ENCODE data around the gene C6orf15.

The C6orf15 gene

DNA sequence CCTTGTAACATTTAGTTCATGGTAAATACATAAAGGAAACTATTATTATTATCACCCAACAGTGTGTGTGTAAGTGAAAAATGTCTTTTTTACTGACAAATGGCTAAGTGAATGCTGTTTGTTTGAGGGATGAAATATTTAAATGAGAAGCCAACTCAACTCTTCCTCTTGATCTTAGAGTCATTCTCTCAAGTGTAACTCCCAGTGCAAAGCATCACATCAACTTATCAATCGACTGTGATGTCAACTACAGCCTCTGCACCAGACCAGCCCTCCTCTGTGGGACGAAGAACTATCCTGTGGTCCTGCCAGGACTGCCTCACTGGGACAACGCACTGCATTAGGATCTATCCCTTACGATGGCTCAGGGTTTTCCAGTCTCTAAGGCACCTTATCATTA, 5.3 kb downstream of the C6orf15 start:
- no peak for DNase-seq (ENCODE audit: low read depth)

- no peak for DNase-seq (ENCODE audit: low read depth)
These were observed 9.2 kb downstream of the C6orf15 start for GRCh38 chr6:31103136-31103535.

- no peak for DNase-seq (ENCODE audit: low read depth)
These were observed 13.9 kb downstream of the C6orf15 start for GRCh38 chr6:31098449-31098938.

- no peak for DNase-seq (ENCODE audit: low read depth)
These were observed 15.7 kb downstream of the C6orf15 start for GRCh38 chr6:31096656-31097055.

DNA sequence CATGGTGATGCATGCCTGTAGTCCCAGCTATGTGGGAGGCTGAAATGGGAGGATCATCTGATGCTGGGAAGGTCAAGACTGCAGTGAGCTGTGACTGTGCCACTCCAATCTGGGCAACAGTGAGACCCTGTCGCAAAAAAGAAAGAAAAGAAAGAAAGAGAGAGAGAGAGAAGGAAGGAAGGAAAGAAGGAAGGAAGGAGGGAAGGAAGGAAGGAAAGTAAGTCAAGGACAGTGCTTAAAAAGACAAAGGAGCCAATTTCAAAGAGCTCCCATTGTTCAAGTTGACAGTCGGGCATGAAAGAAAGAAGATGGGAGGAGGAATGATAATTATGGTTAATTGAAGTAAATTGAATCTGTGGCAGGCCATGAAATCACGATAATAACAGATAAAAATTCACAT, 16.2 kb downstream of the C6orf15 start:
- no peak for DNase-seq (ENCODE audit: low read depth)

DNA sequence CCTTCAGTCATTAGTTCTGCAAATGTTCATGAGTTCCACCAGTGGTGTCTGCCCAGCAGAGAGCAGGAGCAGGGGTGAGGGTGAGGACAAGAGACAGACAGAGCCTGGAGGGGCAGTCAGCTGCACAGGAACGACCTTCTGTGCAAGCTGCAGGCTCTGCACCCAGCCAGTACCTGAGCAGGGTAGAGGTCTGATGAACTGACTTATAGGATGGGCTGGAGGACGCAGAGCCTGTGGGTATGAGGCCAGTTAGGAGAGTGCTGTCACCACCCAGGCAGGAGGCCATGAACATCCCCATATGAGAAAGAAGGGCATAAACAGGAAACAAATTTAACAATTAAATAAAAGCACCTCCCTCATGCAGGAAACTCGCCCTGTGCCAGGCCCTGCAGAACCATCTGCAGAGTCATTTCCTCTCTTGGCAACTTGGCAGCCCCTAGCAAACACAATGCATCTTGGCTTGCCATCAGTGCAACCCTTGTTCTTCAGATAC, 17.9 kb downstream of the C6orf15 start:
- DNase-seq (ENCODE audit: low read depth), result peak; percentile 8

GRCh38 chr6:31092769-31093505, 19.4 kb downstream of the C6orf15 start:
- DNase-seq (ENCODE audit: low read depth), result no peak

DNA sequence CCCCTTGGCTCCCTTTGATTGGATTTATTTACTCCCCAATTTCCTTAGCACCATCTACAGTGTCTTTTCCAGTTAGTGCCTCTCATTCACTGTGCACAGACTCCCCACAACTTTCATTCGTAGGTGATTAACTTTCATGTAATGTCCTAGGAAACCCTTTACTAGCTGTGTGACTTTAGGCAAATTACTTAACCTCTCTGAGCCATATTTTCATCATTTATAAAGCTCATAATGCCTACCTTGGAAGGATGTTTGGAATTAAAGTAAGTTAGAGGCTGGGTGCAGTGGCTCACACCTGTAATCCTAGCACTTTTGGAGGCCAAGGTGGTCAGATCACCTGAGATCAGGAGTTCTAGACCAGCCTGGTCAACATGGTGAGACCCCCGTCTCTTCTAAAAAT, 20.1 kb downstream of the C6orf15 start:
- no peak for DNase-seq (ENCODE audit: low read depth)

- DNase-seq (ENCODE audit: low read depth), result no peak
These were observed 20.7 kb downstream of the C6orf15 start for GRCh38 chr6:31091680-31092079.

DNA sequence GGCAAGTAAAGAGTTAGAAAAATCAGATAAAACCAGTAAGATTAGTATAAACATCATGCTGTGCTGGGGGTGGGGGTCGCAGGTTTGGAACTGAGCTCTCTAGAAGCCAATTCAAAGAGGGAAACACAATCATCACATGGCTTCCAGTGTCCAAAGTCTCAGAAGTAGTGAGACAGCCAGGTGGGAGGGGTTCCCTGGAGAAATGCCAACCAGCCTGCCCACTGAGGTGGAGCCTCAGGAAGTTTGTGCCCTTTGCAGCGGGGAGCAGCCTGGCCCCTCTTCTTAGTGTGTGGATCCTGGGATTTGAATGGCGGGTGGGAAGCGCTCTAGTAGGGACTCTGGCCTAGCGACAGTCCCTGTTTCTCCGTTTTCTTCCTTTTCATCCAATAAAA, 21.4 kb downstream of the C6orf15 start:
- DNase-seq (ENCODE audit: low read depth), result no peak

DNA sequence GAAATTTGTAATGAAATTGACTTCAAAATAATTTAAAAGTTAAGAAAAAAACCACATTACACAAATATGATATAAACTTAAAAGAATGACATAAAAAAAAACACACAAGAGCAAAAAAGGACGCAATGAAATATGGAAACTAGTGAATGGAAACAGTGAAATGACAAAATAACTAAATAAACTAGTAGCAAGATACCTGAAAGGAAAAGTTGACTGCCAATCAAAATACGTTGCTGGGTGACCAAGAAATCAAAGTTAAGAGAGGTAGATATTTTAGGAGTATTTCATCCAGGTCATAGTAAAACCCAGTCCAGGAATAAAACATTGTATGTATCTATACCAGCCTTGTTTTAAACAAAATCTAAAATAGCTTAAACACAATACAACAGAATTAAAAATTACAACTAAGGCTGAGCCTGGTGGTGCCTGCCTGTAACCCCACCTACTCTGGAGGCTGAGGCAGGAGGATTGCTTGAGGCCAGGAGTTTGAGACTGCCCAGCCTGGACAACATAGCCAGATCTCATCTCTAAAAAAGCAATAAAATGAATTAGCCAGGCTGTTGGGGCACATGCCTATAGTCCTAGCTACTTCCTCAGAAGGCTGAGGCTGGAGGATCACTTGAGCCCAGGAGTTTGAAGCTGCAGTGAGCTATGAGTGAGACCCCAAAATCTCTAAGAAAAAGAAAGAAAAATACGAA, 22.0 kb downstream of the C6orf15 start:
- DNase-seq (ENCODE audit: low read depth), result no peak

DNA sequence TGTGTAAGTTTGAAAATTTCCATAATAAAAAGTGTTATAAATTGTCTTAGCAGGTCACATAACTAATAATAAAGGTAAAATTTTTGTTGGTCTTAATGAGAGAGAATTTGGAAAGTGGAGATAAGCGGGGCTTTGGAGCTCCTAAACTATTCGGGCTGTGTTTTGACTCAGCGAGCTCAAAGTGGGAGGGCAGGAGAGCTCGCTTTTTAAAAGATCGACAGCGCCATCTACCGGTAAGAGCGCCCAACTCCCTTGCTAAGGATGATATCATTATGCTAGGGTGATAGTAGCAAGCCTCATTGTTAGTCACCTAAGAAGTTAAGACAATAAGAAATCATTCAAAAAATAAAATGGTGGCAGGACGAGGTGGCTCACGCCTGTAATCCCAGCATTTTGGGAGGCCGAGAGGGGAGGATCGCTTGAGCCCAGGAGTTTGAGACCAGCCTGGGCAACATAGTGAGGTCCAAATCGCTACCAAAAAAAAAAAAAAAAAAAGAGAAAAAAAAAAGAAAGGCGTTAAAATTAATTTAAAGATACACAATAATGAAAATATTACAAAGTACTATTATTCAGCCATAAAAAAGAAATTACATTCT, 24.8 kb downstream of the C6orf15 start:
- DNase-seq (ENCODE audit: low read depth), result peak; percentile 88

DNA sequence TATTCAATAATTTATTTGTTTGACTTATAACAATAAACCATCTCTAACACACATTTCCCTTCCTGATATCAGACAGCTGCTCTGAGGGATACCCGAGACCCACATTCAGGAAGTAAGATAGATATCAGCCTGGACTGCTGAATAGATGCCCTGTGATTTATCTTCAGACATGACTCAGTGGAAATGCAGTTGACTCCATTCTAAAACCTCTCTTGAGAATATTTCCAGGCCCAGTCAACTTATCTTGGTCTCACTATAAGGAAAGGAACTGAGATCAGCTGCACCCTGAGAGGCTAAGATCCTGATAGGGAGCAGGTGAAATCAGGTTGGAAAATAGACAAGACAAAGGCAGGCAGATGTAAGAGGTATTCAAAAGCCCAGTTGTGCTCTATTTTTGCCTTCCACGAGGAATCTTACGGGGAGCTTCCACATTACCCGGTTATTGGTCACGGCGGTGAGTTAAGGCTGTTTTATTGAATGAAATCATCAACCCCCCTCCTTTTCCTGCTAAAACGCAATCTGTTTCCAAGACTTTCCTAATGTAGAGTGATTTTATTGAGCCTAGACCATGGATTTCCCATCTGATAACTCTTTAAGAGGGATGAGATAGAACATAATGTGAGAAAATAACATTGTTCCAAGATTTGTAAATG, 25.5 kb downstream of the C6orf15 start:
- no peak for DNase-seq (ENCODE audit: low read depth)

GRCh38 chr6:31083742-31084354, 28.5 kb downstream of the C6orf15 start:
- peak; percentile 20 for DNase-seq (ENCODE audit: low read depth)

DNA sequence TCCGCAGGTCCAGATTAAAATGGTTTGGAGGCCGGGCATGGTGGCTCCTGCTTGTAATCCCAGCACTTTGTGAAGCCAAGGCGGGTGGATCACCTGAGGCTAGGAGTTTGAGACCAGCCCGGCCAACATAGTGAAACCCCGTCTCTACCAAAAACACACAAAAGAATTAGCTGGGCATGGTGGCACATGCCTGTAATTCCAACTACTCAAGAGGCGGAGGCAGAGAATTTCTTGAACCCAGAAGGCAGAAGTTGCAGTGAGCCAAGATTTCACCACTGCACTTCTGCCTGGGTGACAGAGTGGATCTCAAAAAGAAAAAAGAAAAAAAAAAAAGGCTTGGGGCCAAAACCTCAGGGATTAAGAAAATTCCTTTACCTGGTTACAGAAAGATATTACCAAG, 30.5 kb downstream of the C6orf15 start:
- no peak for DNase-seq (ENCODE audit: low read depth)

- DNase-seq (ENCODE audit: low read depth), result peak; percentile 65
These were observed 32.6 kb downstream of the C6orf15 start for GRCh38 chr6:31079656-31080261.

DNA sequence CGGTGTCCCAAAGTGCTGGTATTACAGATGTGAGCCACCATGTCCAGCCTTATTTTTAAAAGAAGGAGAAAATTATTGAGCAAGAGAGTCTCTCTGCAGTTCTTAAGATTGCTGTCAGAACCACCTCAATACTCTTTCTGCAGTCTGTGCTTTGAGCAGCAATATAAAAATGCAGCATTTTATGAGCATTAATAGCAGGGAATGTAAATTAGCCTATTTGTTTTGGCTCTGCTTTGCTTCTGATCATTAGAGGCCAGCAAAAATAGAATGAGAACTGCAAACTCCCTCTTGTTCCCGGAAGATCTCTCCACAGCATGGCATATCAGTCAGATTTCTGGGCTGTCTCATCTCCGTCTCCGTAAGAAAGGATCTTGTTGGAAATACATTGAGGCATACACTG, 35.8 kb downstream of the C6orf15 start:
- no peak for DNase-seq (ENCODE audit: low read depth)

- DNase-seq (ENCODE audit: low read depth), result no peak
These were observed 36.8 kb downstream of the C6orf15 start for GRCh38 chr6:31075528-31075927.

- no peak for DNase-seq (ENCODE audit: low read depth)
These were observed 38.0 kb downstream of the C6orf15 start for GRCh38 chr6:31074401-31074800.

DNA sequence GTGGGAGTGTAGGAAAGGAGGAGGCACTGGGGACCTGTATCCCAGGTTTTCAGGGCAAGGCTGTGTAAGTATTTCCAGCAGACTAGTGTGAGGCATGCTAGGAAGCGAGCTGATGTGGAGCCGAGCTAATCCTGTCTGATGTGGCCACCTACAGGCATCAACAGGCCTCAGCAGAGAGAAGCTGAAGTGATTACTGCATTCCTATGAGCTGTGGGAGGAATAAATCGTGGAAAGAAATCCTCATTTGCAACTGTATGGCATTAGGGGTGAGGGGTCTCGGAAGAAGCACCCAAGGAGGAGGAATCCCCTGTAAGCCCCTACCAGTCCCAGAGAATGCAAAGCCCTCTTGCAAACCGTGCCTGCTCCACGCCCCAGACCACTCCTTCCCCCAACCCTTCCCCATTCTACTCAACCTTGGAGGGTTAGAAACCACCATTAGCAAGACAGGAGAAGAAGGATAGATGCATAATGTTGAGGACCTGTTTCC, 41.6 kb downstream of the C6orf15 start:
- no peak for DNase-seq (ENCODE audit: low read depth)

DNA sequence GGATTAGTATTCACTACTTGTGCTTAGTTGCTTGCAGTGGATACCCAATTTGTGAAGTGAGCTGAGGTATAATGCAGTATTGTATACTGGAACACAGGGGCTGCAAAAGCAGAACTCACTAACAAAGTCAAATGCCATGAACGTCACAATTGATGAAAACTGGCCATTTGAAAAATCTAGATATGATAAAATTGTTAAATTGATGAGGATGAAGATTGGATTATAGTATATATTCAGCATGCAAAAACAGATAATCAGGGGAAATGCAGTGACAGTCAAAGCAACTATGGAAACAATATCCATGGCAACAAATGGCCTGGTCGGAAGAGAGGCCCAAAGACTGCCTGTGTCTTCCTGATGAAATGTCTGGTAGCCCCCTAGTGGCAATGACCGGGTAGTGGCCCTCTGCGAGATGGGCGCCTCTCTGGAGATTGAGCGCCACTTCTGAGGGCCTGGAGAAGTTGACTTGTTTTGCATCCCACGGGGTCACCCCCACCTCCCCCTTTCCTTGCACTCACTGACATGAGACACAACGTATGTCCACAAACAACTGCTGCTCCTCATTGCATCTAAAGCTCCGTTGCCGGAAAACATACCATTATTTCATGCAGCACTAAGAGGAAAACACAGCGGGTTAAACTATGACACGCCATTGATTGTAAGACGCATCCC, 43.6 kb downstream of the C6orf15 start:
- DNase-seq (ENCODE audit: low read depth), result peak; percentile 51

All from activated T-cell treated with anti-CD3 and anti-CD28 coated beads for 24 hours (primary cell).